BJ (cell line): Measurements from ENCODE around the gene WDR81. TPM values are rescaled to one million over a fixed set of nuclear protein-coding genes. Genes with fewer than 3 reads are reported as not detected.
A peak's percentile ranks its signal among the peaks of the same experiment; 100 is the strongest.

Source experiments
- CTCF ChIA-PET: fragments of 350-600 bp; formaldehyde crosslinking; extraction: SDS; loops from one replicate; lab custom pipeline; 2021; ENCODE audit warnings: antibody characterized with exemption, inconsistent platforms; lab: Yijun Ruan, JAX
- POLR2A ChIA-PET: fragments of 300-600 bp; sonication (Branson Sonifier 250); formaldehyde crosslinking; extraction: SDS; loops from one replicate; lab custom pipeline; 2021; ENCODE audit warnings: antibody characterized with exemption; lab: Charles Lee
- DNase-seq: peaks from one replicate; pipeline ENCODE4 v3.0.0-alpha.2; 2011; ENCODE audit warnings: low read depth
- H3K27me3 ChIP-seq: 2 replicates; pipeline ENCODE4 v1.6.0; 2011; ENCODE audit warnings: low read length; ENCODE audit not compliant: control insufficient read depth, insufficient read depth
- H3K36me3 ChIP-seq: 2 replicates; pipeline ENCODE4 v1.5.1; 2011; ENCODE audit warnings: low read length; ENCODE audit not compliant: control insufficient read depth, insufficient read depth
- H3K4me3 ChIP-seq: 2 replicates; pipeline ENCODE4 v1.5.1; 2011; ENCODE audit warnings: low read depth, mild to moderate bottlenecking, control low read depth, low read length
- CTCF ChIP-seq: IDR thresholded peaks from 2 replicates; pipeline ENCODE4 v1.5.1; 2011; ENCODE audit warnings: low read depth, mild to moderate bottlenecking, control low read depth, inconsistent platforms, low read length, moderate library complexity; ENCODE audit not compliant: insufficient read depth
- polyA plus RNA-seq: library from polyadenylated mRNA; depleted of rRNA; stranded (reverse); fragments of >200 nt; gene quantifications from 2 replicates; pipeline ENCODE4 v1.2.3, GENCODE V29; 2011

Gene WDR81
- polyA plus RNA-seq, 1 experiment: 4.8 TPM

- H3K27me3 ChIP-seq: no peaks in the 10 kb centered on the region
- no peak overlapping the region for H3K4me3 ChIP-seq
- CTCF ChIA-PET: interaction anchor here (1.3 to 1.8 kb wide), 2 partner anchors 10 to 11 kb away, joined by 4 read pairs; no protein-coding TSS in a partner anchor
- no peak for DNase-seq
- no peak for TF ChIP-seq CTCF
- H3K36me3 ChIP-seq: peaks cover 22% of the 10 kb centered on the region
- POLR2A ChIA-PET: no interaction called here
Observed at GRCh38 chr17:1773696-1774181, 49.2 kb downstream of the WDR81 start.

- no peak for TF ChIP-seq CTCF
- no peak for DNase-seq
- H3K36me3 ChIP-seq: peaks cover 22% of the 10 kb centered on the region
- H3K27me3 ChIP-seq: no peaks in the 10 kb centered on the region
- ChIA-PET POLR2A (no interaction called here), CTCF (interaction anchor here (1.3 to 14.2 kb wide), 2 partner anchors 9 to 57 kb away, joined by 4 to 224 read pairs; no protein-coding TSS in a partner anchor)
- no peak overlapping the region for H3K4me3 ChIP-seq
Observed at GRCh38 chr17:1774390-1775176, 50.1 kb downstream of the WDR81 start.

- Histone ChIP-seq H3K4me3 (no peak overlapping the region), H3K36me3 (peaks cover 17% of the 10 kb centered on the region), H3K27me3 (no peaks in the 10 kb centered on the region)
- CTCF ChIA-PET: interaction anchor here (1.0 to 14.2 kb wide), 2 partner anchors 19 to 59 kb away, joined by 4 to 224 read pairs; no protein-coding TSS in a partner anchor
- TF ChIP-seq CTCF: no peak
- POLR2A ChIA-PET: no interaction called here
- DNase-seq: no peak
Observed at GRCh38 chr17:1776328-1776727, 51.8 kb downstream of the WDR81 start.

- H3K36me3 ChIP-seq: peaks cover 17% of the 10 kb centered on the region
- no peak for TF ChIP-seq CTCF
- no peaks in the 10 kb centered on the region for H3K27me3 ChIP-seq
- H3K4me3 ChIP-seq: no peak overlapping the region
- ChIA-PET POLR2A (no interaction called here), CTCF (interaction anchor here (1.3 to 14.2 kb wide), 2 partner anchors 9 to 60 kb away, joined by 3 to 224 read pairs; no protein-coding TSS in a partner anchor)
- no peak for DNase-seq
Observed at GRCh38 chr17:1776857-1777256, 52.4 kb downstream of the WDR81 start.

GRCh38 chr17:1779571-1780131 is 55.1 kb downstream of the WDR81 start:
- no peak for TF ChIP-seq CTCF
- no peaks in the 10 kb centered on the region for H3K27me3 ChIP-seq
- H3K4me3 ChIP-seq: no peak overlapping the region
- DNase-seq: peak; percentile 93
- ChIA-PET CTCF (interaction anchor here (0.7 to 14.2 kb wide), 5 partner anchors 13 to 110 kb away, joined by 3 to 224 read pairs (median 4); no protein-coding TSS in a partner anchor), POLR2A (interaction anchor here (1.2 to 1.3 kb wide), 2 partner anchors 17 to 63 kb away, joined by 4 to 5 read pairs; no protein-coding TSS in a partner anchor)
- peaks cover 15% of the 10 kb centered on the region for H3K36me3 ChIP-seq
